DND-41 (cell line): ENCODE results near the gene VWA1.

Experiments
- CTCF ChIP-seq: IDR thresholded peaks from 2 replicates; pipeline ENCODE4 v1.5.1; 2012; ENCODE audit warnings: borderline replicate concordance, low read length, moderate library complexity, mild to moderate bottlenecking; ENCODE audit not compliant: poor library complexity, severe bottlenecking; ENCODE audit errors: extremely low read depth
- EZH2 ChIP-seq: IDR thresholded peaks from 3 replicates; pipeline ENCODE4 v1.6.1; 2012; ENCODE audit warnings: borderline replicate concordance, low read depth, mild to moderate bottlenecking, moderate library complexity, low read length, inconsistent platforms; ENCODE audit not compliant: severe bottlenecking

DNA sequence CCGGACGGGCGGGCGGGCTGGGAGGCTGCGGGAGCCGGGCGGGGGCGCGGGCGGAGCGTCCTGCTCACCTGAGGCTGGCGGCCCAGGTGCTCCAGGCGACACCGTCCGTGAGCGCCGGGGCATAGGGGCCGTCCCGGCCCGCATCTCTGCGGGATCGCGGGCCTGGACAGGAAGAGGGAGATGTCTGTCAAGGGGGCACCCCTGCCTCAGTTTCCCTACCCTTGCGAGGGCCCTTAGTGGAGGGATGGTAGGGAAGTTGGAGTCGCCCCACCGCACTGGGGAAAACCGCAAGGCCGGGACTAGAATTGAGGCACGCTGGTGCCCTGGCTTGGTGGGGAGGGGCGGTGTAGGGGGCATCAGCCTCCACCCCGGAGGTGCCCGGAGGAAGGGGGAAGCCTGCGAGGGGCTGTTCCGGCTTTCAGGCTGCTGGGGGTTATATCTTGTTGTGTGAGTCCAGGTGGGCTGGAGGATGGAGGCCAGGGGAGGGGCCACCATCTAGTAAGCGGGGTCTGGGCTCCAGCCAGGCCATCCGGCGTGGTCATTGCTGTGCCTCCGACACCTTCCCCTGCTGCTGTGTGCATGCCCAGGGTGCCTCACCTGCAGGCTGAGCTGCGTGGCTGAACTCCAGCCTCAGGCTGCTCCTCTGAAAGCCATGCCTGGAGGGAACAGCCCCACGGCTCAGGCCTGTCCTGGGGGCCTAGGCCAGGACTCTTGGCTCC is 580 bp downstream of the VWA1 start:
- TF ChIP-seq CTCF = no peak
- TF ChIP-seq EZH2 = no peak
